GM18526 (cell line): ENCODE data around the gene PDLIM7.
A peak's percentile ranks its signal among the peaks of the same experiment; 100 is the strongest.

Experiments
- POLR2A ChIP-seq: IDR thresholded peaks from 3 replicates; pipeline ENCODE4 v1.6.1; 2011; ENCODE audit not compliant: insufficient read length; ENCODE audit errors: extremely low read depth

The PDLIM7 gene

GRCh38 chr5:177477701-177478477, 19.5 kb downstream of the PDLIM7 start:
- TF ChIP-seq POLR2A = no peak

- TF ChIP-seq POLR2A = no peak
Measured at GRCh38 chr5:177476531-177477233, 20.7 kb downstream of the PDLIM7 start.

GRCh38 chr5:177475563-177476427, 21.6 kb downstream of the PDLIM7 start:
- no peak for TF ChIP-seq POLR2A

GRCh38 chr5:177474846-177475562, 22.4 kb downstream of the PDLIM7 start:
- TF ChIP-seq POLR2A = no peak

GRCh38 chr5:177474002-177474476, 23.4 kb downstream of the PDLIM7 start:
- TF ChIP-seq POLR2A = no peak

GRCh38 chr5:177473443-177474001, 23.9 kb downstream of the PDLIM7 start, which contains the start of gene DBN1:
Gene DBN1, minus strand, starts transcription at chr5:177473634. Its CDS starts 113 bp downstream, at chr5:177473521.
- peak; percentile 5 for TF ChIP-seq POLR2A

GRCh38 chr5:177472460-177473442, 24.7 kb downstream of the PDLIM7 start:
- peak; percentile 50 for TF ChIP-seq POLR2A

GRCh38 chr5:177471610-177472356, 25.6 kb downstream of the PDLIM7 start:
- TF ChIP-seq POLR2A = no peak

- TF ChIP-seq POLR2A = no peak
Measured at GRCh38 chr5:177470759-177471536, 26.5 kb downstream of the PDLIM7 start.

- TF ChIP-seq POLR2A = no peak
Measured at GRCh38 chr5:177469750-177470525, 27.5 kb downstream of the PDLIM7 start.
